Measurements from ENCODE around the gene BMP8A.

DNA sequence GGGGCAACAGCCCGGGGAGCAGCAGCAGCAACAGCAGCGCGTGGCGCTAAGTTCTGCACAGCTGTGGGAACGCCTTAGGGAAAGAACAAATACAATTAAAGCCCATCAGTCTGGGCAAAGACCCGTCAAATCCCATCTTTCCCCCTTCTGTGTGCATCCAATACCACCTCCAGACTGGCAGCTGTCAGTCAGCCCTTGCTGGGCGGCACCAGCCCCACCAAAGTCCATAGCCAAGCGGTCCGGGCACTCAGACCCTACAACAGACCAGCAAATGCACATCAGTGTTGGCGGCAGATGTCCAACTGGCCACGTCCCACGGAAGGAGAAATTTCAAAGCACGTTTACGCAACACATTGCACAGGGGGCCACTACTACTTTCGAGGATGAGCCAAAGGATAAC lies 72.2 kb downstream of the BMP8A start:
- TF ChIP-seq, protein P1, sequence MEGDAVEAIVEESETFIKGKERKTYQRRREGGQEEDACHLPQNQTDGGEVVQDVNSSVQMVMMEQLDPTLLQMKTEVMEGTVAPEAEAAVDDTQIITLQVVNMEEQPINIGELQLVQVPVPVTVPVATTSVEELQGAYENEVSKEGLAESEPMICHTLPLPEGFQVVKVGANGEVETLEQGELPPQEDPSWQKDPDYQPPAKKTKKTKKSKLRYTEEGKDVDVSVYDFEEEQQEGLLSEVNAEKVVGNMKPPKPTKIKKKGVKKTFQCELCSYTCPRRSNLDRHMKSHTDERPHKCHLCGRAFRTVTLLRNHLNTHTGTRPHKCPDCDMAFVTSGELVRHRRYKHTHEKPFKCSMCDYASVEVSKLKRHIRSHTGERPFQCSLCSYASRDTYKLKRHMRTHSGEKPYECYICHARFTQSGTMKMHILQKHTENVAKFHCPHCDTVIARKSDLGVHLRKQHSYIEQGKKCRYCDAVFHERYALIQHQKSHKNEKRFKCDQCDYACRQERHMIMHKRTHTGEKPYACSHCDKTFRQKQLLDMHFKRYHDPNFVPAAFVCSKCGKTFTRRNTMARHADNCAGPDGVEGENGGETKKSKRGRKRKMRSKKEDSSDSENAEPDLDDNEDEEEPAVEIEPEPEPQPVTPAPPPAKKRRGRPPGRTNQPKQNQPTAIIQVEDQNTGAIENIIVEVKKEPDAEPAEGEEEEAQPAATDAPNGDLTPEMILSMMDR (tag by site-specific recombination; IDR thresholded peaks at IDR 0.05), result no peak
- no peak for TF ChIP-seq BCL11A (tag by site-specific recombination; IDR thresholded peaks at IDR 0.05; ENCODE audit: low read depth)
- no peak for TF ChIP-seq ZNF248 (tag by site-specific recombination; IDR thresholded peaks at IDR 0.05)
- TF ChIP-seq TCF7L2 (IDR thresholded peaks at IDR 0.05; ENCODE audit: borderline replicate concordance, low read depth, low read length), result no peak
- TF ChIP-seq, protein P2, sequence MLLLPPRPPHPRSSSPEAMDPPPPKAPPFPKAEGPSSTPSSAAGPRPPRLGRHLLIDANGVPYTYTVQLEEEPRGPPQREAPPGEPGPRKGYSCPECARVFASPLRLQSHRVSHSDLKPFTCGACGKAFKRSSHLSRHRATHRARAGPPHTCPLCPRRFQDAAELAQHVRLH (tag by site-specific recombination; IDR thresholded peaks at IDR 0.05), result no peak
- TF ChIP-seq ZNF747 (tag by site-specific recombination; IDR thresholded peaks at IDR 0.05), result no peak
- TF ChIP-seq ZNF157 (tag by site-specific recombination; IDR thresholded peaks at IDR 0.05), result no peak
- TF ChIP-seq, protein P3, sequence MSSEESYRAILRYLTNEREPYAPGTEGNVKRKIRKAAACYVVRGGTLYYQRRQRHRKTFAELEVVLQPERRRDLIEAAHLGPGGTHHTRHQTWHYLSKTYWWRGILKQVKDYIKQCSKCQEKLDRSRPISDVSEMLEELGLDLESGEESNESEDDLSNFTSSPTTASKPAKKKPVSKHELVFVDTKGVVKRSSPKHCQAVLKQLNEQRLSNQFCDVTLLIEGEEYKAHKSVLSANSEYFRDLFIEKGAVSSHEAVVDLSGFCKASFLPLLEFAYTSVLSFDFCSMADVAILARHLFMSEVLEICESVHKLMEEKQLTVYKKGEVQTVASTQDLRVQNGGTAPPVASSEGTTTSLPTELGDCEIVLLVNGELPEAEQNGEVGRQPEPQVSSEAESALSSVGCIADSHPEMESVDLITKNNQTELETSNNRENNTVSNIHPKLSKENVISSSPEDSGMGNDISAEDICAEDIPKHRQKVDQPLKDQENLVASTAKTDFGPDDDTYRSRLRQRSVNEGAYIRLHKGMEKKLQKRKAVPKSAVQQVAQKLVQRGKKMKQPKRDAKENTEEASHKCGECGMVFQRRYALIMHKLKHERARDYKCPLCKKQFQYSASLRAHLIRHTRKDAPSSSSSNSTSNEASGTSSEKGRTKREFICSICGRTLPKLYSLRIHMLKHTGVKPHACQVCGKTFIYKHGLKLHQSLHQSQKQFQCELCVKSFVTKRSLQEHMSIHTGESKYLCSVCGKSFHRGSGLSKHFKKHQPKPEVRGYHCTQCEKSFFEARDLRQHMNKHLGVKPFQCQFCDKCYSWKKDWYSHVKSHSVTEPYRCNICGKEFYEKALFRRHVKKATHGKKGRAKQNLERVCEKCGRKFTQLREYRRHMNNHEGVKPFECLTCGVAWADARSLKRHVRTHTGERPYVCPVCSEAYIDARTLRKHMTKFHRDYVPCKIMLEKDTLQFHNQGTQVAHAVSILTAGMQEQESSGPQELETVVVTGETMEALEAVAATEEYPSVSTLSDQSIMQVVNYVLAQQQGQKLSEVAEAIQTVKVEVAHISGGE (tag by site-specific recombination; conservative IDR thresholded peaks at IDR 0.05; ENCODE audit: low read depth), result no peak
- TF ChIP-seq, protein P4, sequence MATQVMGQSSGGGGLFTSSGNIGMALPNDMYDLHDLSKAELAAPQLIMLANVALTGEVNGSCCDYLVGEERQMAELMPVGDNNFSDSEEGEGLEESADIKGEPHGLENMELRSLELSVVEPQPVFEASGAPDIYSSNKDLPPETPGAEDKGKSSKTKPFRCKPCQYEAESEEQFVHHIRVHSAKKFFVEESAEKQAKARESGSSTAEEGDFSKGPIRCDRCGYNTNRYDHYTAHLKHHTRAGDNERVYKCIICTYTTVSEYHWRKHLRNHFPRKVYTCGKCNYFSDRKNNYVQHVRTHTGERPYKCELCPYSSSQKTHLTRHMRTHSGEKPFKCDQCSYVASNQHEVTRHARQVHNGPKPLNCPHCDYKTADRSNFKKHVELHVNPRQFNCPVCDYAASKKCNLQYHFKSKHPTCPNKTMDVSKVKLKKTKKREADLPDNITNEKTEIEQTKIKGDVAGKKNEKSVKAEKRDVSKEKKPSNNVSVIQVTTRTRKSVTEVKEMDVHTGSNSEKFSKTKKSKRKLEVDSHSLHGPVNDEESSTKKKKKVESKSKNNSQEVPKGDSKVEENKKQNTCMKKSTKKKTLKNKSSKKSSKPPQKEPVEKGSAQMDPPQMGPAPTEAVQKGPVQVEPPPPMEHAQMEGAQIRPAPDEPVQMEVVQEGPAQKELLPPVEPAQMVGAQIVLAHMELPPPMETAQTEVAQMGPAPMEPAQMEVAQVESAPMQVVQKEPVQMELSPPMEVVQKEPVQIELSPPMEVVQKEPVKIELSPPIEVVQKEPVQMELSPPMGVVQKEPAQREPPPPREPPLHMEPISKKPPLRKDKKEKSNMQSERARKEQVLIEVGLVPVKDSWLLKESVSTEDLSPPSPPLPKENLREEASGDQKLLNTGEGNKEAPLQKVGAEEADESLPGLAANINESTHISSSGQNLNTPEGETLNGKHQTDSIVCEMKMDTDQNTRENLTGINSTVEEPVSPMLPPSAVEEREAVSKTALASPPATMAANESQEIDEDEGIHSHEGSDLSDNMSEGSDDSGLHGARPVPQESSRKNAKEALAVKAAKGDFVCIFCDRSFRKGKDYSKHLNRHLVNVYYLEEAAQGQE (tag by site-specific recombination; IDR thresholded peaks at IDR 0.05), result no peak
- no peak for TF ChIP-seq SP2 (tag by site-specific recombination; IDR thresholded peaks at IDR 0.05)
- TF ChIP-seq, protein P5, sequence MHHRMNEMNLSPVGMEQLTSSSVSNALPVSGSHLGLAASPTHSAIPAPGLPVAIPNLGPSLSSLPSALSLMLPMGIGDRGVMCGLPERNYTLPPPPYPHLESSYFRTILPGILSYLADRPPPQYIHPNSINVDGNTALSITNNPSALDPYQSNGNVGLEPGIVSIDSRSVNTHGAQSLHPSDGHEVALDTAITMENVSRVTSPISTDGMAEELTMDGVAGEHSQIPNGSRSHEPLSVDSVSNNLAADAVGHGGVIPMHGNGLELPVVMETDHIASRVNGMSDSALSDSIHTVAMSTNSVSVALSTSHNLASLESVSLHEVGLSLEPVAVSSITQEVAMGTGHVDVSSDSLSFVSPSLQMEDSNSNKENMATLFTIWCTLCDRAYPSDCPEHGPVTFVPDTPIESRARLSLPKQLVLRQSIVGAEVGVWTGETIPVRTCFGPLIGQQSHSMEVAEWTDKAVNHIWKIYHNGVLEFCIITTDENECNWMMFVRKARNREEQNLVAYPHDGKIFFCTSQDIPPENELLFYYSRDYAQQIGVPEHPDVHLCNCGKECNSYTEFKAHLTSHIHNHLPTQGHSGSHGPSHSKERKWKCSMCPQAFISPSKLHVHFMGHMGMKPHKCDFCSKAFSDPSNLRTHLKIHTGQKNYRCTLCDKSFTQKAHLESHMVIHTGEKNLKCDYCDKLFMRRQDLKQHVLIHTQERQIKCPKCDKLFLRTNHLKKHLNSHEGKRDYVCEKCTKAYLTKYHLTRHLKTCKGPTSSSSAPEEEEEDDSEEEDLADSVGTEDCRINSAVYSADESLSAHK (tag by site-specific recombination; IDR thresholded peaks at IDR 0.05), result no peak

Data from HEK293 (cell line).